ENCODE measurements around the gene FAM89A. TPM values are rescaled to one million over a fixed set of nuclear protein-coding genes. Genes with fewer than 3 reads are reported as not detected.

FAM89A gene
- total and polyA plus RNA-seq, 9 of the 15 experiments (the other 6 are each of a cell fraction or from before 2014, with no cell fraction given), result 8.7 to 66.2 (median 43.3) TPM

GRCh38 chr1:230977761-230978490, 62.1 kb downstream of the FAM89A start (continued):
- TF ChIP-seq MGA (IDR thresholded peaks at IDR 0.05) (0 out of 2 replicates have a peak, but pooled peaks have one; percentile 8), ZFX (CRISPR knock-in tag; IDR thresholded peaks at IDR 0.05) (peak; percentile 81), RBBP5 (IDR thresholded peaks at IDR 0.05; ENCODE audit: borderline replicate concordance, insufficient read depth, low read length, poor library complexity, severe bottlenecking) (peak; percentile 26), E2F6 (IDR thresholded peaks at IDR 0.05; ENCODE audit: borderline replicate concordance in 1 of 2, extremely low read depth in 1 of 2, insufficient read depth in 1 of 2, insufficient read length in 1 of 2, low read depth in 1 of 2, low read length in 1 of 2, poor library complexity in 1 of 2, severe bottlenecking in 1 of 2) (peak; percentile 29 to 76), ZNF274 (IDR thresholded peaks at IDR 0.05; ENCODE audit: borderline replicate concordance, low read depth, low read length) (no peak), ZNF282 (CRISPR knock-in tag; IDR thresholded peaks at IDR 0.05) (0 out of 2 replicates have a peak, but pooled peaks have one; percentile 9)
- TF ChIP-seq, protein P1, sequence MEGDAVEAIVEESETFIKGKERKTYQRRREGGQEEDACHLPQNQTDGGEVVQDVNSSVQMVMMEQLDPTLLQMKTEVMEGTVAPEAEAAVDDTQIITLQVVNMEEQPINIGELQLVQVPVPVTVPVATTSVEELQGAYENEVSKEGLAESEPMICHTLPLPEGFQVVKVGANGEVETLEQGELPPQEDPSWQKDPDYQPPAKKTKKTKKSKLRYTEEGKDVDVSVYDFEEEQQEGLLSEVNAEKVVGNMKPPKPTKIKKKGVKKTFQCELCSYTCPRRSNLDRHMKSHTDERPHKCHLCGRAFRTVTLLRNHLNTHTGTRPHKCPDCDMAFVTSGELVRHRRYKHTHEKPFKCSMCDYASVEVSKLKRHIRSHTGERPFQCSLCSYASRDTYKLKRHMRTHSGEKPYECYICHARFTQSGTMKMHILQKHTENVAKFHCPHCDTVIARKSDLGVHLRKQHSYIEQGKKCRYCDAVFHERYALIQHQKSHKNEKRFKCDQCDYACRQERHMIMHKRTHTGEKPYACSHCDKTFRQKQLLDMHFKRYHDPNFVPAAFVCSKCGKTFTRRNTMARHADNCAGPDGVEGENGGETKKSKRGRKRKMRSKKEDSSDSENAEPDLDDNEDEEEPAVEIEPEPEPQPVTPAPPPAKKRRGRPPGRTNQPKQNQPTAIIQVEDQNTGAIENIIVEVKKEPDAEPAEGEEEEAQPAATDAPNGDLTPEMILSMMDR (IDR thresholded peaks at IDR 0.05 in 2 of 3, conservative IDR thresholded peaks at IDR 0.05 in 1 of 3; ENCODE audit: insufficient read depth in 2 of 3, low read depth in 1 of 3, low read length in 3 of 3), result 0 out of 6 replicates have a peak, but pooled peaks of 1 of the 3 experiments have one; percentile 1
- TF ChIP-seq, protein P2, sequence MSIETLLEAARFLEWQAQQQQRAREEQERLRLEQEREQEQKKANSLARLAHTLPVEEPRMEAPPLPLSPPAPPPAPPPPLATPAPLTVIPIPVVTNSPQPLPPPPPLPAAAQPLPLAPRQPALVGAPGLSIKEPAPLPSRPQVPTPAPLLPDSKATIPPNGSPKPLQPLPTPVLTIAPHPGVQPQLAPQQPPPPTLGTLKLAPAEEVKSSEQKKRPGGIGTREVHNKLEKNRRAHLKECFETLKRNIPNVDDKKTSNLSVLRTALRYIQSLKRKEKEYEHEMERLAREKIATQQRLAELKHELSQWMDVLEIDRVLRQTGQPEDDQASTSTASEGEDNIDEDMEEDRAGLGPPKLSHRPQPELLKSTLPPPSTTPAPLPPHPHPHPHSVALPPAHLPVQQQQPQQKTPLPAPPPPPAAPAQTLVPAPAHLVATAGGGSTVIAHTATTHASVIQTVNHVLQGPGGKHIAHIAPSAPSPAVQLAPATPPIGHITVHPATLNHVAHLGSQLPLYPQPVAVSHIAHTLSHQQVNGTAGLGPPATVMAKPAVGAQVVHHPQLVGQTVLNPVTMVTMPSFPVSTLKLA (conservative IDR thresholded peaks at IDR 0.05), result 0 out of 4 replicates have a peak, but pooled peaks have one; percentile 20 to 34

Measured in K562 (cell line).